ENCODE results near the gene SIK3.
"Not testable (repeated sequence)": the region's sequence is repeated elsewhere in the genome, so short reads cannot be mapped to it uniquely, and the experiment has no call there.

Gene SIK3

GRCh38 chr11:117098269-117099232 lies at the start of gene SIK3:
Gene SIK3 (minus strand): TSS chr11:117098428. CDS start chr11:117098415, 13 bp downstream.
- DNase-seq: peak; percentile 91

GRCh38 chr11:117146521-117146920 lies 48.3 kb upstream of the SIK3 start:
- DNase-seq: peak; percentile 27

- peak; percentile 41 for DNase-seq
Measured at GRCh38 chr11:117145393-117145761, 47.1 kb upstream of the SIK3 start.

GRCh38 chr11:117144477-117145392 lies 46.5 kb upstream of the SIK3 start:
- peak; percentile 60 for DNase-seq

- DNase-seq: peak; percentile 93
Measured at GRCh38 chr11:117143871-117144476, 45.7 kb upstream of the SIK3 start, which contains the start of gene PAFAH1B2. Gene PAFAH1B2 (plus strand): TSS chr11:117144287. CDS start chr11:117152448, 8,161 bp downstream.

GRCh38 chr11:117143390-117143789 lies 45.2 kb upstream of the SIK3 start:
- peak; percentile 56 for DNase-seq

GRCh38 chr11:117137223-117138086 lies 39.2 kb upstream of the SIK3 start:
- DNase-seq: not testable (repeated sequence)

- not testable (repeated sequence) for DNase-seq
Measured at GRCh38 chr11:117134979-117135378, 36.8 kb upstream of the SIK3 start.

- no peak for DNase-seq
Measured at GRCh38 chr11:117134431-117134830, 36.2 kb upstream of the SIK3 start.

- no peak for DNase-seq
Measured at GRCh38 chr11:117130879-117131278, 32.7 kb upstream of the SIK3 start.

GRCh38 chr11:117130396-117130795 lies 32.2 kb upstream of the SIK3 start:
- DNase-seq: not testable (repeated sequence)

- no peak for DNase-seq
Measured at GRCh38 chr11:117128289-117128688, 30.1 kb upstream of the SIK3 start.

- DNase-seq: no peak
Measured at GRCh38 chr11:117127171-117127901, 29.1 kb upstream of the SIK3 start.

- no peak for DNase-seq
Measured at GRCh38 chr11:117126223-117126965, 28.2 kb upstream of the SIK3 start.

- DNase-seq: no peak
Measured at GRCh38 chr11:117122556-117122955, 24.3 kb upstream of the SIK3 start.

GRCh38 chr11:117121176-117121575 lies 22.9 kb upstream of the SIK3 start:
- peak; percentile 89 for DNase-seq

- no peak for DNase-seq
Measured at GRCh38 chr11:117117681-117118080, 19.5 kb upstream of the SIK3 start.

GRCh38 chr11:117112939-117113338 lies 14.7 kb upstream of the SIK3 start:
- DNase-seq: not testable (repeated sequence)

- DNase-seq: not testable (repeated sequence)
Measured at GRCh38 chr11:117112497-117112896, 14.3 kb upstream of the SIK3 start.

GRCh38 chr11:117110294-117110950 lies 12.2 kb upstream of the SIK3 start:
- DNase-seq: no peak

Data from fibroblast of upper back skin (primary cell).